ENCODE measurements around the gene BEGAIN.

The BEGAIN gene

GRCh38 chr14:100602621-100603230 is 15.5 kb upstream of the BEGAIN start:
- no peak overlapping the region for H3K4me3 ChIP-seq (ENCODE audit: low read depth, low read length)
- in situ Hi-C loops (cut with HindIII; ENCODE audit: low sequenced_read_pairs), result no loop called here
- TF ChIP-seq CTCF (IDR thresholded peaks at IDR 0.05; ENCODE audit: low read depth, low read length, missing control alignments), result no peak
- no peak for DNase-seq (ENCODE audit: low read depth)

GRCh38 chr14:100601914-100602313 is 14.7 kb upstream of the BEGAIN start:
- H3K4me3 ChIP-seq (ENCODE audit: low read depth, low read length), result no peak overlapping the region
- no peak for TF ChIP-seq CTCF (IDR thresholded peaks at IDR 0.05; ENCODE audit: low read depth, low read length, missing control alignments)
- in situ Hi-C loops (cut with HindIII; ENCODE audit: low sequenced_read_pairs), result no loop called here
- no peak for DNase-seq (ENCODE audit: low read depth)

- in situ Hi-C loops (cut with HindIII; ENCODE audit: low sequenced_read_pairs), result no loop called here
- DNase-seq (ENCODE audit: low read depth), result no peak
These were observed 13.8 kb upstream of the BEGAIN start for GRCh38 chr14:100601064-100601463.

GRCh38 chr14:100599981-100600380 is 12.8 kb upstream of the BEGAIN start:
- no peak overlapping the region for H3K4me3 ChIP-seq (ENCODE audit: low read depth, low read length)
- TF ChIP-seq CTCF (IDR thresholded peaks at IDR 0.05; ENCODE audit: low read depth, low read length, missing control alignments), result no peak
- no peak for DNase-seq (ENCODE audit: low read depth)
- in situ Hi-C loops (cut with HindIII; ENCODE audit: low sequenced_read_pairs), result no loop called here

More at GRCh38 chr14:100601064-100601463, 13.8 kb upstream of the BEGAIN start:
- no peak for TF ChIP-seq CTCF (IDR thresholded peaks at IDR 0.05; ENCODE audit: low read depth, low read length, missing control alignments)
- H3K4me3 ChIP-seq (ENCODE audit: low read depth, low read length), result no peak overlapping the region

- no peak for DNase-seq (ENCODE audit: low read depth)
- in situ Hi-C loops (cut with HindIII; ENCODE audit: low sequenced_read_pairs), result no loop called here
These were observed 7.4 kb upstream of the BEGAIN start for GRCh38 chr14:100594625-100594951.

GRCh38 chr14:100593751-100594624 is 6.8 kb upstream of the BEGAIN start:
- H3K4me3 ChIP-seq (ENCODE audit: low read depth, low read length), result no peak overlapping the region
- no peak for DNase-seq (ENCODE audit: low read depth)
- in situ Hi-C loops (cut with HindIII; ENCODE audit: low sequenced_read_pairs), result no loop called here
- TF ChIP-seq CTCF (IDR thresholded peaks at IDR 0.05; ENCODE audit: low read depth, low read length, missing control alignments), result no peak

More at GRCh38 chr14:100594625-100594951, 7.4 kb upstream of the BEGAIN start:
- H3K4me3 ChIP-seq (ENCODE audit: low read depth, low read length), result no peak overlapping the region
- TF ChIP-seq CTCF (IDR thresholded peaks at IDR 0.05; ENCODE audit: low read depth, low read length, missing control alignments), result no peak

Measured in astrocyte of the cerebellum (primary cell).